Activated CD8-positive, alpha-beta memory T cell treated with anti-CD3 and anti-CD28 coated beads, Interleukin-2, amount 50 U/mL, for 4 hours (primary cell): ENCODE measurements around the gene SPATA21.

Experiments
- DNase-seq: peaks from one replicate; pipeline ENCODE4 v3.0.0-alpha.2; 2020

The SPATA21 gene

DNA sequence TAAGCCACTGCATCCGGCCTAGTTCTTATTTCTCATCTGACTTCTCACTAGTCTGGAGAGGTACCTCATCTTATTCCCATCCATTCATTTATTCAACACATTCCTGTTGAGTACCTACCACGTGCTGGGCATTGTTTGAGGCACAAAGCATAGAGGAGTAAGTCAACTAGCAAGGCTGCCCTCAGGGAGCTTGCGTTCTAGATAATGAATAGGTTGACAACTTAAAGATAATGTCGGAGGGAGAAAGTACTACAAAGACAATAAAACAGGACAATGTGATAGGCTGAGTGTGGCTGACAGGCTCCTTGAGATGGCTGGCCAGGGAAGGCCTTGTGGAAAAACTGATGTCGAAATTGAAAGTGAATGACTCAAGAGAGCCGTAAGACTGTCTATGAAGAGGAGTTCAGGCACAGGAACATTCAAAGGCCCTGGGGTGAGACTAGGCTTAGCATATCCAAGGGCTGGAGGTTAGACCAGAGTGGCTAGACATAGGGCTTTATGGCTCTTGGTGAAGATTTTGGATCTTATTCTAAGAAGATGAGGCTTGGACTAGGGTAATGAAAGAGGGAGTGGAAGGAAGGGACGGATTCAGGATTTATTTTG lies 18.3 kb downstream of the SPATA21 start:
- no peak for DNase-seq

DNA sequence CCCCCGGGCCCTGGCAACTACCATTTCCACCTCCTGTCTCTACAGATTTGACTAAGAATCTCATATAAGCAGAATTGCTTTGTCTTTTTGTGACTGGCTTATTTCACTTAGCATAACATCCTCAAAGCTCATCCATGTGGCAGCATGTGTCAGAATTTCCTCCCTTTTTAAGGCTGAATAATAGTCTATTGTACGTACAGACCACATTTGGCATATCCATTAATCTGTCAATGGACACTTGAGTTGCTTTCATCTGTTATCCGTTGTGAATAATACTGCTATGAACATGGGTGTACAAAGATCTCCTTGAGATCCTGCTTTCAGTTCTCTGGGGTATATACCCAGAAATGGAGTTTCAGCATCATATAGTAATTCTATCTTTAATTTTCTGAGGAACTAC lies 24.0 kb downstream of the SPATA21 start:
- DNase-seq = no peak

GRCh38 chr1:16410803-16411202 lies 26.4 kb downstream of the SPATA21 start:
- no peak for DNase-seq

DNA sequence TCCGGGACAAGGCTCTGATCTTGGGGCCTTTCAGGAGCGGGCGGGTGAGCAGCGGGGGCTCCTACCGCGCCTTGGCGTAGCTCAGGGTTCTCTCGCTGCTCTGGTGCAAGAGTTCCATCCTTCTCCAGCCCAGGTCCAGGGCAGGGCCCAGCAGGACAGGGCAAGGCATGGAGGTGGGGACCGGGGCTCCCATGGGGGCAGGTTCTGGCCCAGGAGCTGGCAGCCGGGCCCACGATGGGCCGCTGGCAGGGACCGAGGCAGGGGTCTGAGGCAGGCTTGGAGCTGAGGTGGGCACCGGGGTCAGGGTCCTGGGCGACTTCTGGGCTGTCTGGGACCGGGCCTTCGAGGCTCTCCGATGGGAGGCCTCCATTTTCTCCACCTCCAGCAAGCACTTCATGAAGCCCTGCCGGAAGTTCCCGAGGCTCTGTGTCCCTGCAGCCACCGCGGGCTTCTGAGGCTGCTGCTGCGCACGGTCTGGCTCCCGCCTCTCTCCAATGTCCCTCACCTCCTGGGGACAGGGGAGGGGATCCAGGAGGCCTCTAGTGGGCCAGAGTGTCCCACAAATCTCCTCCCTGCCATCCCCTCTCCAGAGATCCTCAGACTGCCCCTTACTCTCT lies 27.6 kb downstream of the SPATA21 start:
- no peak for DNase-seq

- no peak for DNase-seq
Observed at GRCh38 chr1:16406868-16407267, 30.4 kb downstream of the SPATA21 start.

GRCh38 chr1:16405441-16405840 lies 31.8 kb downstream of the SPATA21 start:
- DNase-seq = no peak

- no peak for DNase-seq
Observed at GRCh38 chr1:16402742-16403141, 34.5 kb downstream of the SPATA21 start.

GRCh38 chr1:16398371-16398953 lies 38.8 kb downstream of the SPATA21 start:
- no peak for DNase-seq

- DNase-seq = no peak
Observed at GRCh38 chr1:16397120-16397519, 40.1 kb downstream of the SPATA21 start.

DNA sequence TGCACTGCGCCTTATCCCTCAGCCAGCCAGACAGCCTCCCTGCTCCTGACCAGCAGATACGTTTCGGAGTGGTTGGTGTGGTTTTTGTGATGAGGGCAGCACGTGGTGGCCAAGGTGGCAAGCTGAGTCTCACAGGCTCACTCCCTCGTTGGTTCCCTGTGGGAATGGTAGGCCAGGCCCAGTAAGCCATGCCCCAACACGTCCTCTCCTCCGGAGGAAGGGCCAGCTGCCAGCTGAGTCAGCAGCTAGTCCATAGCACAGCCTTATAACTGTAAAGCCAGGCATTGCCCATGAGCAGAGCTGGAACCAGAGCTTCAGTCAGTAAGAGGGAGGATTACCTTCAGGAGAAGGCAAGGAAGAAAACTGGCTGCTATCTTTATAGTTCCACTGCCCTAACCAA lies 40.6 kb downstream of the SPATA21 start:
- DNase-seq = no peak

DNA sequence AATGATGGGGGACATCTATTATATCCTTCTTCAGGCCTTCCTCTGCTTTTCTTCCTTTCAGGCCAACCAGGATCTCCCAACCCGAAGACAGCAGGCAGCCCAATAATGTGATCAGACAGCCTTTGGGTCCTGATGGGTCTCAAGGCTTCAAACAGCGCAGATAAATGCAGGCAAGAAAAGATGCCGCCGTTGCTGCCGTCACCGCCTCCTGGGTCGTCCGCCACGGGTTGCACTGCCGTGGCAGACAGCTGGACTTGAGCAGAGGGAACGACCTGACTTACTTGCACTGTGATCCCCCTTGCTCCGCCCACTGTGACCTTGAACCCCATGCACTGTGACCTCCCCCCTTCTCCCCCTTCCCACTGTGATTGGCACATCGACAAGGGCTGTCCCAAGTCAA lies 42.2 kb downstream of the SPATA21 start:
- no peak for DNase-seq

- DNase-seq = no peak
Observed at GRCh38 chr1:16393570-16394521, 43.4 kb downstream of the SPATA21 start.

GRCh38 chr1:16392740-16393569 lies 44.3 kb downstream of the SPATA21 start:
- DNase-seq = no peak

- DNase-seq = no peak
Observed at GRCh38 chr1:16391411-16391810, 45.8 kb downstream of the SPATA21 start.

DNA sequence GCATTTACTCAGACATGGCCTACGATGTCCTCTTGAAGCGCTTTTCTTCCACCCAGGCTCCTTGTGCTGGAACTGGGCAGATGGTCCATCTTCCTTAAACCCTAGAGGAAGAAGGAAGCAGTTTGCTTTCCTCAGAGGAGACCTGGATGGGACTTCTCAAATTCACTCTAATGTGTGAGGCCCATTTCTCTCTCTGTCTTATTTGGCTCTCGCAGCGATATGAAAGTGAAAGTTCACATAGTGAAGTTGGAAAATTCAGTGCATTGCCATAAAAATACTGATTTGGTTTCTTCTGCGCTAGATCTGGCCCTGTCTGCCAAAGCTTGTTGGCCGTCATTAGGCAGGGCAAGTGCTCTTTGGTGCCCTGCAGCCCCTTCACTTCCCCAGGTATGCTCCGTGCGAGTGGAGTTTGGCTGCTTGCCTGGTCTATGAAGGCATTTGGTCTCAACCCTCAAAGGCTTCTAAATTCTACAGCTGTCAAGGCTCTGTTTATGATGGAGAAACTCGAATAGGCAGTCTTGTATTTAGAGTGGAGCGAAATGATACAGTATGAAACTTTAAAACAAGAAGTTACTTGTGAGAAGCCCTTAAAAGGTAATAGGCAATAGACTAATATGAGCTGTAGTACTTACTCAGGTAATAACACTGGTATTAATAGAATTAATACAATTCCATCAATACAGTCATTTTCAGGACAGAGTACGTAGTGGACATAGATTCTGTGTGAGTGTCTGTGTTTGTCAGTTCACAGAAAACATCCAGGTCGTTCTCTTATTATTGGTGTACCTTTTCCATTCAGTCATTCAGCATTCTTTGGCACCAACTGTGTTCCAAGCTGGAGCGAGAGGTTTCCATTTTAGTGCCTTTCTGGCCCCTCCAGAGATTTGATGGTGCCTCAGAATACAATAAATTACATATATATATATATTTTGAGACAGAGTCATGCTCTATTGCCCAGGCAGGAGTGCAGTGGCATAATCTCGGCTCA lies 49.7 kb downstream of the SPATA21 start:
- no peak for DNase-seq

- no peak for DNase-seq
Observed at GRCh38 chr1:16386454-16387113, 50.6 kb downstream of the SPATA21 start.

GRCh38 chr1:16385659-16386453 lies 51.4 kb downstream of the SPATA21 start:
- DNase-seq = no peak

GRCh38 chr1:16383888-16384287 lies 53.3 kb downstream of the SPATA21 start:
- no peak for DNase-seq

DNA sequence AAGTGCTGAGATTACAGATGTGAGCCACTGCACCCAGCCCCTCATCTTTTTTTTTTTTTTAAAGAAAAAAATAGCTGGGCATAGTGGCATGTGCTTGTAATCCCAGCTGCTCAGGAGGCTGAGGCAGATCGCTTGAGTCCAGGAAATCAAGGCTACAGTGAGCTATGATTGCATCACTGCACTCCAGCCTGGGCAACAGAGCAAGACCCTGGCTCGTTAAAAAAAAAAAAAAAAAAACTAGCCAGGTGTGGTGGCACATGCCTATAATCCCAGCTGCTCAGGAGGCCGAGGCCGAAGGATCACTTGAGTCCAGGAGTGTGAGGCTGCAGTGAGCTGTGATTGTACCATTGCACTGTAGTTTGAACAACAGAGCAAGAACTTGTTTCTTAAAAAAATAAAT lies 56.4 kb downstream of the SPATA21 start:
- DNase-seq = no peak

- DNase-seq = no peak
Observed at GRCh38 chr1:16378443-16378842, 58.8 kb downstream of the SPATA21 start.
